Keratinocyte (primary cell): Measurements from ENCODE around the gene ANKRD44.

ENCODE experiments used
- CTCF ChIP-seq, 3 experiments: IDR thresholded peaks in 1 of 3; conservative IDR thresholded peaks in 1 of 3; optimal IDR thresholded peaks in 1 of 3; 2 replicates in 2 of 3; 3 replicates in 1 of 3; pipeline versions ENCODE3 to v1.5.1; 2011; ENCODE audit warnings: low read length in 3 of 3, mild to moderate bottlenecking in 3 of 3, moderate library complexity in 2 of 3, control low read depth in 1 of 3, inconsistent platforms in 1 of 3; ENCODE audit not compliant: insufficient read depth in 2 of 3; ENCODE audit errors: extremely low read depth in 1 of 3
- EZH2 ChIP-seq: IDR thresholded peaks from one replicate; pipeline ENCODE4 v1.6.1; 2012; ENCODE audit warnings: inconsistent platforms, mild to moderate bottlenecking, low read length, moderate library complexity

- TF ChIP-seq CTCF (optimal IDR thresholded peaks at IDR 0.05 in 1 of 3, IDR thresholded peaks at IDR 0.05 in 1 of 3, conservative IDR thresholded peaks at IDR 0.05 in 1 of 3; ENCODE audit: extremely low read depth in 1 of 3, insufficient read depth in 2 of 3, low read length in 3 of 3) (no peak), EZH2 (no peak)
Measured at GRCh38 chr2:197327073-197327471, 16.5 kb upstream of the ANKRD44 start.
